K562 treated with DMSO at 1 percent for 12 hours (cell line): Measurements from ENCODE around the gene ZNF211. TPM values are rescaled to one million over a fixed set of nuclear protein-coding genes. Genes with fewer than 3 reads are reported as not detected.

Experiments
- total RNA-seq: library from RNA; unstranded; fragments of 300-600 nt; gene quantifications from 2 replicates; pipeline ENCODE4 v1.2.3, GENCODE V29; 2022; ENCODE audit not compliant: insufficient read depth

ZNF211 gene
- total RNA-seq: 2.7 and 6.6 TPM in 2 replicates

GRCh38 chr19:57632987-57633831 lies at the start of gene ZNF211:
TSS of gene ZNF211 (plus strand) at chr19:57633168. CDS start at chr19:57633347, 179 bp downstream.

GRCh38 chr19:57583521-57584416 lies 49.2 kb upstream of the ZNF211 start, which contains the start of gene ZIK1:
TSS of gene ZIK1 (plus strand) at chr19:57584145. CDS start at chr19:57584357, 212 bp downstream.

GRCh38 chr19:57599761-57600383 lies 33.1 kb upstream of the ZNF211 start, which contains the start of gene ZNF530:
TSS of gene ZNF530 (plus strand) at chr19:57599885. CDS start at chr19:57604346, 4,461 bp downstream.

GRCh38 chr19:57613941-57614743 lies 18.8 kb upstream of the ZNF211 start, which contains the start of gene ZNF134:
TSS of gene ZNF134 (plus strand) at chr19:57614242. CDS start at chr19:57619469, 5,227 bp downstream.

GRCh38 chr19:57668635-57669034 lies 35.7 kb downstream of the ZNF211 start, which contains the start of gene ZSCAN4:
TSS of gene ZSCAN4 (plus strand) at chr19:57668935. CDS start at chr19:57676146, 7,211 bp downstream.

Other genes with a start within 250 kb of the ZNF211 start
- 0.81 and 5.3 TPM in 2 replicates for gene ZNF548, start 243.3 kb upstream of the ZNF211 start, total RNA-seq
- 4.8 and 9.6 TPM in 2 replicates for gene ZNF17, start 222.0 kb upstream of the ZNF211 start, total RNA-seq
- gene ZNF749, start 197.8 kb upstream of the ZNF211 start, total RNA-seq: 9.4 and 15.0 TPM in 2 replicates
- gene VN1R1, start 176.0 kb upstream of the ZNF211 start, total RNA-seq: not detected in 2 replicates
- gene ZNF772, start 155.6 kb upstream of the ZNF211 start, total RNA-seq: 0.44 and 2.1 TPM in 2 replicates
- 1.3 TPM in 2 replicates for gene ZNF419, start 145.4 kb upstream of the ZNF211 start, total RNA-seq
- gene ZNF773, start 133.2 kb upstream of the ZNF211 start, total RNA-seq: 1.3 TPM in 1 of 2 replicates, not detected in the other
- 0.16 TPM in 1 of 2 replicates, not detected in the other for gene ZNF549, start 105.8 kb upstream of the ZNF211 start, total RNA-seq
- 2.5 and 3.1 TPM in 2 replicates for gene ZNF550, start 73.3 kb upstream of the ZNF211 start, total RNA-seq
- 1.3 and 2.0 TPM in 2 replicates for gene ZNF416, start 54.3 kb upstream of the ZNF211 start, total RNA-seq
- gene ZIK1, start 49.0 kb upstream of the ZNF211 start, total RNA-seq: 0.36 TPM in 1 of 2 replicates, not detected in the other
- 5.8 and 6.7 TPM in 2 replicates for gene ZNF530, start 33.3 kb upstream of the ZNF211 start, total RNA-seq
- 1.1 and 14.4 TPM in 2 replicates for gene ZNF134, start 18.9 kb upstream of the ZNF211 start, total RNA-seq
- gene ZSCAN4, start 35.8 kb downstream of the ZNF211 start, total RNA-seq: not detected in 2 replicates
- gene ZNF551, start 48.8 kb downstream of the ZNF211 start, total RNA-seq: 1.1 and 5.0 TPM in 2 replicates
- not detected in 2 replicates for gene ZNF154, start 76.0 kb downstream of the ZNF211 start, total RNA-seq
- gene ZNF671, start 94.5 kb downstream of the ZNF211 start, total RNA-seq: 0.44 and 0.84 TPM in 2 replicates
- gene ZNF776, start 113.6 kb downstream of the ZNF211 start, total RNA-seq: 1.7 and 9.0 TPM in 2 replicates
- 1.2 and 5.0 TPM in 2 replicates for gene ZNF586, start 136.5 kb downstream of the ZNF211 start, total RNA-seq
- gene ZNF552, start 181.7 kb downstream of the ZNF211 start, total RNA-seq: 2.8 and 7.9 TPM in 2 replicates
- 2.1 and 4.1 TPM in 2 replicates for gene ZNF587B, start 197.1 kb downstream of the ZNF211 start, total RNA-seq
- 5.5 and 18.0 TPM in 2 replicates for gene ZNF587, start 216.7 kb downstream of the ZNF211 start, total RNA-seq